ENCODE results near the gene CS. TPM values are rescaled to one million over a fixed set of nuclear protein-coding genes. Genes with fewer than 3 reads are reported as not detected.
"Not testable (repeated sequence)": the region's sequence is repeated elsewhere in the genome, so short reads cannot be mapped to it uniquely, and the experiment has no call there.

Gene CS
- total and polyA plus RNA-seq, 7 experiments from 2014 or later: 57.6 to 241 (median 132) TPM

GRCh38 chr12:56297400-56297799 lies 2.7 kb downstream of the CS start:
- Histone ChIP-seq H3K4me3 (ENCODE audit: low read length) (no peak overlapping the region), H3K9me3 (ENCODE audit: control insufficient read depth in 2 of 3, low read length in 3 of 3) (no peaks in the 10 kb centered on the region), H3K4me1 (ENCODE audit: control insufficient read depth in 2 of 2, insufficient read depth in 2 of 2, low read length in 2 of 2) (peaks cover 26 to 48% of the 10 kb centered on the region in 2 donors), H3K27ac (ENCODE audit: low read depth, low read length) (no peak overlapping the region), H3K27me3 (ENCODE audit: control insufficient read depth in 2 of 2, insufficient read depth in 2 of 2, low read length in 2 of 2) (no peaks in the 10 kb centered on the region), H3K36me3 (ENCODE audit: control insufficient read depth in 2 of 3, insufficient read depth in 3 of 3, low read length in 3 of 3) (peaks cover 0 to 17% (median 3%) of the 10 kb centered on the region in 3 experiments)
- no peak for DNase-seq
- CTCF ChIA-PET: interaction anchor here (0.9 to 1.0 kb wide), 2 partner anchors 78 to 166 kb away, joined by 3 read pairs; no protein-coding TSS in a partner anchor
- Mint-ChIP-seq H3K27me3 (no peaks in the 10 kb centered on the region), H3K9me3 (no peaks in the 10 kb centered on the region), H3K4me1 (peaks cover 30 to 73% (median 61%) of the 10 kb centered on the region in 7 donors), H3K36me3 (peaks cover 0 to 16% (median 4%) of the 10 kb centered on the region in 5 donors), H3K4me3 (peak overlapping the region in 8 of 10 donors; percentile 29 to 100 (median 61)), H3K27ac (peak overlapping the region in 6 of 9 donors; percentile 6 to 96 (median 44))
- no peak for ATAC-seq
- intact Hi-C loops (cut with micrococcal nuclease): no loop called here
- POLR2A ChIA-PET: interaction anchor here (0.6 to 3.6 kb wide), 5 partner anchors 11 to 167 kb away, joined by 3 to 18 read pairs (median 4); partner anchors contain the start of gene RNF41

GRCh38 chr12:56296295-56296694 lies 3.8 kb downstream of the CS start:
- no peak overlapping the region for H3K27ac ChIP-seq (ENCODE audit: low read depth, low read length)
- no peaks in the 10 kb centered on the region for H3K27me3 ChIP-seq (ENCODE audit: control insufficient read depth in 2 of 2, insufficient read depth in 2 of 2, low read length in 2 of 2)
- H3K9me3 ChIP-seq (ENCODE audit: control insufficient read depth in 2 of 3, low read length in 3 of 3): no peaks in the 10 kb centered on the region
- POLR2A ChIA-PET: no interaction called here
- H3K4me3 ChIP-seq (ENCODE audit: low read length): no peak overlapping the region
- DNase-seq (no peak), ATAC-seq (no peak)
- CTCF ChIA-PET: no interaction called here
- intact Hi-C loops (cut with micrococcal nuclease): no loop called here
- H3K4me1 ChIP-seq (ENCODE audit: control insufficient read depth in 2 of 2, insufficient read depth in 2 of 2, low read length in 2 of 2): peaks cover 33 to 45% of the 10 kb centered on the region in 2 donors
- no peaks in the 10 kb centered on the region for H3K27me3 Mint-ChIP-seq
- H3K4me3 Mint-ChIP-seq: peak overlapping the region in 4 of 10 donors; percentile 23 to 45 (median 36)
- H3K27ac Mint-ChIP-seq: peak overlapping the region in 4 of 9 donors; percentile 2 to 93 (median 24)
- no peaks in the 10 kb centered on the region for H3K9me3 Mint-ChIP-seq
- H3K36me3 Mint-ChIP-seq: peaks cover 1 to 16% (median 5%) of the 10 kb centered on the region in 5 donors
- H3K36me3 ChIP-seq (ENCODE audit: control insufficient read depth in 2 of 3, insufficient read depth in 3 of 3, low read length in 3 of 3): peaks cover 3 to 17% (median 4%) of the 10 kb centered on the region in 3 experiments
- peaks cover 29 to 70% (median 58%) of the 10 kb centered on the region in 7 donors for H3K4me1 Mint-ChIP-seq

- Mint-ChIP-seq H3K9me3 (no peaks in the 10 kb centered on the region), H3K36me3 (peaks cover 4 to 20% (median 8%) of the 10 kb centered on the region in 5 donors), H3K27ac (peak overlapping the region in 2 of 9 donors; percentile 22 to 41), H3K27me3 (no peaks in the 10 kb centered on the region), H3K4me3 (peak overlapping the region in 3 of 10 donors; percentile 5 to 16 (median 15)), H3K4me1 (peaks cover 25 to 65% (median 57%) of the 10 kb centered on the region in 7 donors)
- Histone ChIP-seq H3K9me3 (ENCODE audit: control insufficient read depth in 2 of 3, low read length in 3 of 3) (no peaks in the 10 kb centered on the region), H3K27me3 (ENCODE audit: control insufficient read depth in 2 of 2, insufficient read depth in 2 of 2, low read length in 2 of 2) (no peaks in the 10 kb centered on the region), H3K4me1 (ENCODE audit: control insufficient read depth in 2 of 2, insufficient read depth in 2 of 2, low read length in 2 of 2) (peaks cover 17 to 38% of the 10 kb centered on the region in 2 donors), H3K4me3 (ENCODE audit: low read length) (no peak overlapping the region), H3K36me3 (ENCODE audit: control insufficient read depth in 2 of 3, insufficient read depth in 3 of 3, low read length in 3 of 3) (peaks cover 3 to 11% (median 9%) of the 10 kb centered on the region in 3 experiments), H3K27ac (ENCODE audit: low read depth, low read length) (no peak overlapping the region)
- DNase-seq (no peak), ATAC-seq (no peak)
- ChIA-PET POLR2A (no interaction called here), CTCF (interaction anchor here (1.9 kb wide), 1 partner anchor 104 kb away, joined by 4 read pairs; the partner anchor contains the start of gene SMARCC2)
- intact Hi-C loops (cut with micrococcal nuclease): no loop called here
These were observed 6.3 kb downstream of the CS start for GRCh38 chr12:56293795-56294194.

- Histone ChIP-seq H3K4me3 (ENCODE audit: low read length) (no peak overlapping the region), H3K4me1 (ENCODE audit: control insufficient read depth in 2 of 2, insufficient read depth in 2 of 2, low read length in 2 of 2) (peaks cover 9 to 13% of the 10 kb centered on the region in 2 donors), H3K27me3 (ENCODE audit: control insufficient read depth in 2 of 2, insufficient read depth in 2 of 2, low read length in 2 of 2) (no peaks in the 10 kb centered on the region), H3K27ac (ENCODE audit: low read depth, low read length) (no peak overlapping the region), H3K36me3 (ENCODE audit: control insufficient read depth in 2 of 3, insufficient read depth in 3 of 3, low read length in 3 of 3) (peaks cover 10 to 20% (median 16%) of the 10 kb centered on the region in 3 experiments), H3K9me3 (ENCODE audit: control insufficient read depth in 2 of 3, low read length in 3 of 3) (no peaks in the 10 kb centered on the region)
- DNase-seq (no peak), ATAC-seq (no peak)
- intact Hi-C loops (cut with micrococcal nuclease): no loop called here
- H3K4me3 Mint-ChIP-seq: peak overlapping the region in 1 of 10 donors; percentile 47
- ChIA-PET POLR2A (interaction anchor here (0.7 to 2.7 kb wide), 3 partner anchors 9 to 52 kb away, joined by 3 to 10 read pairs (median 4); partner anchors contain the start of gene CS), CTCF (interaction anchor here (0.6 to 4.6 kb wide), 2 partner anchors 21 to 175 kb away, joined by 3 to 22 read pairs; no protein-coding TSS in a partner anchor)
- H3K27ac Mint-ChIP-seq: peak overlapping the region in 2 of 9 donors; percentile 51 to 53
- no peaks in the 10 kb centered on the region for H3K9me3 Mint-ChIP-seq
- no peaks in the 10 kb centered on the region for H3K27me3 Mint-ChIP-seq
- H3K36me3 Mint-ChIP-seq: peaks cover 4 to 16% (median 12%) of the 10 kb centered on the region in 5 donors
- H3K4me1 Mint-ChIP-seq: peaks cover 12 to 37% (median 35%) of the 10 kb centered on the region in 7 donors
These were observed 11.3 kb downstream of the CS start for GRCh38 chr12:56288705-56289387.

GRCh38 chr12:56286044-56286830 lies 13.9 kb downstream of the CS start:
- POLR2A ChIA-PET: interaction anchor here (0.6 to 1.8 kb wide), 6 partner anchors 12 to 178 kb away, joined by 3 to 5 read pairs (median 3); partner anchors contain the start of genes ANKRD52 and CNPY2
- H3K27me3 Mint-ChIP-seq: no peaks in the 10 kb centered on the region
- intact Hi-C loops (cut with micrococcal nuclease): no loop called here
- Histone ChIP-seq H3K4me3 (ENCODE audit: low read length) (no peak overlapping the region), H3K27ac (ENCODE audit: low read depth, low read length) (no peak overlapping the region), H3K4me1 (ENCODE audit: control insufficient read depth in 2 of 2, insufficient read depth in 2 of 2, low read length in 2 of 2) (peaks cover 2 to 6% of the 10 kb centered on the region in 2 donors), H3K9me3 (ENCODE audit: control insufficient read depth in 2 of 3, low read length in 3 of 3) (no peaks in the 10 kb centered on the region), H3K27me3 (ENCODE audit: control insufficient read depth in 2 of 2, insufficient read depth in 2 of 2, low read length in 2 of 2) (no peaks in the 10 kb centered on the region), H3K36me3 (ENCODE audit: control insufficient read depth in 2 of 3, insufficient read depth in 3 of 3, low read length in 3 of 3) (peaks cover 12 to 44% (median 23%) of the 10 kb centered on the region in 3 experiments)
- CTCF ChIA-PET: interaction anchor here (0.6 to 2.7 kb wide), 2 partner anchors 178 to 786 kb away, joined by 3 to 8 read pairs; no protein-coding TSS in a partner anchor
- H3K36me3 Mint-ChIP-seq: peaks cover 2 to 35% (median 17%) of the 10 kb centered on the region in 5 donors
- ATAC-seq (no peak), DNase-seq (no peak)
- H3K4me1 Mint-ChIP-seq: peaks cover 3 to 24% (median 18%) of the 10 kb centered on the region in 7 donors
- peak overlapping the region in 4 of 9 donors; percentile 17 to 65 (median 32) for H3K27ac Mint-ChIP-seq
- no peak overlapping the region for H3K4me3 Mint-ChIP-seq
- no peaks in the 10 kb centered on the region for H3K9me3 Mint-ChIP-seq

- ATAC-seq, CTCF ChIA-PET, H3K27me3 Mint-ChIP-seq: not testable (repeated sequence)
These were observed 15.9 kb downstream of the CS start for GRCh38 chr12:56284263-56284662.

More at GRCh38 chr12:56284263-56284662, 15.9 kb downstream of the CS start:
- Mint-ChIP-seq H3K4me1 (peaks cover 0 to 11% (median 8%) of the 10 kb centered on the region in 7 donors), H3K36me3 (peaks cover 0 to 38% (median 18%) of the 10 kb centered on the region in 5 donors)
- H3K27me3 ChIP-seq (ENCODE audit: control insufficient read depth in 2 of 2, insufficient read depth in 2 of 2, low read length in 2 of 2); intact Hi-C loops (cut with micrococcal nuclease); DNase-seq; H3K4me1 ChIP-seq (ENCODE audit: control insufficient read depth in 2 of 2, insufficient read depth in 2 of 2, low read length in 2 of 2); H3K4me3 Mint-ChIP-seq; H3K4me3 ChIP-seq (ENCODE audit: low read length); H3K27ac Mint-ChIP-seq; H3K9me3 Mint-ChIP-seq; H3K9me3 ChIP-seq (ENCODE audit: control insufficient read depth in 2 of 3, low read length in 3 of 3); H3K27ac ChIP-seq (ENCODE audit: low read depth, low read length): not testable (repeated sequence)
- peaks cover 12 to 58% (median 19%) of the 10 kb centered on the region in 3 experiments for H3K36me3 ChIP-seq (ENCODE audit: control insufficient read depth in 2 of 3, insufficient read depth in 3 of 3, low read length in 3 of 3)
- POLR2A ChIA-PET: interaction anchor here (0.6 to 1.8 kb wide), 2 partner anchors 32 to 76 kb away, joined by 4 to 5 read pairs; partner anchors contain the start of genes CNPY2 and STAT2
